ENCODE data around the gene SH3BP5.
A peak's percentile ranks its signal among the peaks of the same experiment; 100 is the strongest.

The SH3BP5 gene

DNA sequence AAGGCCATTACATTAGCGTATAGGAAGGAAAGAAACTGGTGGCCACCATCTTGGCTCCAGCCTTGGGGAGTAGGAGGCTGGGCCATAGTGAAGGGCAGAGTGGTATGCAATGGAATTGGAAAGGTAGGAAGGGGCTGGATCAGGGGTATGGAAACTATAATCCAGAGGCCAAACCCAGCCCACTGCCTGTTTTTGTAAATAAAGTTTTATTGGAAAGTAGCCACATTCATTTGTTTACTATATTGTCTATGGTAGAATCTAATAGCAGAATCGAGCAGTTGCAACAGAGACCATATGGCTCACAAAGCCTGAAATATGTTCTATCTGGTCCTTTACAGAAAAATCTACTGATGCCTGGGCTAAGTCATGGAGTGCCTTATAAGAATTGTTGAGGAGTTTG, 14.1 kb upstream of the SH3BP5 start:
- no peak for DNase-seq

DNA sequence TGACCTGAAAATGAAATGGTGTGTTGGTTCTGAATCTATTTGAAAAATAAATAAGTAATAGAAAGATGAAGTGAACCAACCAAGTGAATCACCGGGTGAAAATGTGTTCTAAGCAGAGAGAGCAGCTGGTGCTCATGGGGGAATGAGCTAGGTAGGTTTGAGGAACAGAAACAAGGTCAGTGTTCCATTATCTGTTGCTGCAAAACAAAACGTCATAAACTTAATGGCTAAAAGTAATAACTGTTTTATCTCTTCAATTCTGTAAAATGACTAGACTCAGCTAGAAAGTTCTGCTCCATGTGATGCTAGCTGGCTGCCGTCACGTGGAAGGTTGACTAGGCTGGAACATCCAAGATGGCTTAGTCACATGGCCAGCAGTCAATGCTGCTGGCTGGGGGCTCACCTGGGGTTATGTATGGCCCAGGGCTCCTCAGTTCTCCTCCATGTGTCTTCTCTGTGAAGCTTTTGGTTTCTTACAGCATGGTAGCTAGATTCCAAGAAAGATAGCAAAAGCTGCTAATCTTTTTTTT, 13.3 kb upstream of the SH3BP5 start:
- no peak for DNase-seq

DNA sequence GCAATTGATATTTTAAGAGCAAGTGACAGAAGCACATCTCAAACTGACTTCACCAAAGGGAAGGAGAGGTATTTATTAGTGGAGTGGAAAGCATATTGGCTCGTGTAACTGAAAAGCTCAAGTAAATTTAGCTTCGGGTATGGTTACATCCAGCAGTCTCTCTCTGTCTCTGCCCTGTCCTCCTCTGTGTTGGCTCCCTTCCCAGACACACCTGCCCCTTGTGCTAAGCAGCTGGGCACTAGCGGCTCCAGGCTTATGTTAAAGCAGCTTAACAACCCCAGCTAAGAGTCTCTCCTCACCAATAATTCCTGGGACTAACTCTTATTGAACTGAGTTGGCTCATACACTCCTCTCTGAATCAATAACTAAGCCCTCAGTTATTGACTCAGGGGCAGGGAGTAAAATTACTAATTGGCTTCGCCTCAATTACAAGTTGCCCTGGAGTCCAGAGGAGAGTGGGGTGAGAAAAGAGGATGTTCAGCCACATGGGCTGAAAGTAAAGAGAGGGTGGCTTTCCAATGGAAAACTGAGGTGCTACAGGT, 12.8 kb upstream of the SH3BP5 start:
- DNase-seq: no peak

DNA sequence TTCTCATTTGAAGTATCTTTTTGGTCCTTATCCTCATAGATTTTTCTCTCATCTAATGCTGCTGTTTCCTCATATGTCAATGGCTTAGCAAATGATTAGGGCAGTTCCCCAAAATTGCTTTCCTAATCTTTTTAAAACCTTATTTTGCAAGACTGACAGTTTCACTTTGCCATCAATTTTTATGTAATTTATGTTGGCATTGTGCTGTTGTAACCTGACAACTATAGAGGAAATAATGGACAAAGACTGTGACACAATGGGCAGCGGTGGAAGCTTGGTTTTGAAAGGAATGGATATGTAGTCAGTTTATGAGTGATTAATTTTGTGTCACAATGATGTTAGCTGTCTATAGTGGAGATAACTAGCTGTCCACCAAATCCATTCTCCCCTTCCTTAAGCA, 10.6 kb upstream of the SH3BP5 start:
- DNase-seq: peak; percentile 35

DNA sequence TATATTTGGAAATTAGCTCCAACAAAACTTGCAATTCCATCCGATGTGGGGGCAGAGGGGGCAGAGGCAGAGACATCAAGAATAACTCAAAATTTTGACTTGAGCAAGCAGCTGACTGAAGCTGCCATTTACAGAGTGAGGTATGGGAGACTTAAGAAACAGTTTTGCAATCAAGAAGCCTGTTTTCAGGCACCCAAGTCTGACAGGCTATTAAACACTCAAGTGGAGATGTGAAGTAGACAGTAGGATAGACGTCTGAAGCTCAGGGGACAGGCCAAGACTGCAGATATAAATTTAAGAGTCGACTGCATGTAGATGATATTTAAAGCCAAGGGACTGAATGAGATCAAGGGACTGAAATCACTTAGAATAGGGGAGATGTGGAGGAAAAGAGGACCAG, 9.9 kb upstream of the SH3BP5 start:
- no peak for DNase-seq

DNA sequence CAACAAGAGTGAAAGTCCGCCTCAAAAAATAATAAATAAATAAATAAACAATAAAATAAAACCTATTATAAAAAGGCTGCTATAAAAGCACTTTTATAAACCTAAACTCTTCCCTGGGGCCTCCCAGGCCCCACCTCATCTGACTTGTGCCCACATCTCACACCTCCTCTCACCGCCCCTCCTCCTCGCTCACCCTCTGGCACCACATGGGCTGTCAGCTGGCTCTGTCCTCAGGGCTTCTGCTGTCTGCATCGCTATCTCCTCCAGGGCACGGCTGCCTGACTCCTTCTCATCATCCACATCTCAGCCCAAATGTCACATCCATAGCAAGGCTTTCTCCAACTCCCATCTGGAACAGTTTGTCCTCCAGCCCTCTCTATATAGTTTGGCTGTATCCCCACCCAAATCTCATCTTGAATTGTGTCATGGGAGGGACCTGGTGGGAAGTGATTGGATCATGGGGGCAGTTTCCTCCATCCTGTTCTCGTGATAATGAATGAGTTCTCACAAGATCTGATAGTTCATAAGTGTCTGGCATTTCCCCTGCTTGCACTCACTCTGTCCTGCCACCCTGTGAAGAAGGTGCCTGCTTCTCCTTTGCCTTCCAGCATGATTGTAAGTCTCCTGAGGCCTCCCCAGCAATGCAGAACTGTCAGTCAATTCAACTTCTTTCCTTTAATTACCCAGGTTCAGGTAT, 8.8 kb upstream of the SH3BP5 start:
- no peak for DNase-seq

DNA sequence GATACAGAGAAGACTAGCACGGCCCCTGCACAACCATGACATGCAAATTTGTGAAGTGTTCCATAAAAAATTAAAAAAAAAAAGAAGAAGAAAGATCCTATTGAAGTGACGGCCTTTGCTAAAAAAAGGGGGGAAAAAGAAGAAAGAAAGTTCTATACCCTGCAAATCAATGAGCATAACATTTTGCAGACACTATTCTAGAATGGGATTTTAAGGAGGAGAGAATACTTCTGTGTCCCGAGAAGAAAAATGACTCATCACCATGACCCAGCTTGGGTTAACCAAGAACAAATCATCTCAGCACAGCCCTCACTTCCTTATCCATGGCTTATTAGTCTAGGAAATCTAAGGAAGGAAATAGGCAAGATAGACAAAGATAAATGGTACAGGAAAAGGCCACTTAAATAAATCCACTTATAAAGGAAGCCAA, 7.4 kb upstream of the SH3BP5 start:
- DNase-seq: peak; percentile 39

DNA sequence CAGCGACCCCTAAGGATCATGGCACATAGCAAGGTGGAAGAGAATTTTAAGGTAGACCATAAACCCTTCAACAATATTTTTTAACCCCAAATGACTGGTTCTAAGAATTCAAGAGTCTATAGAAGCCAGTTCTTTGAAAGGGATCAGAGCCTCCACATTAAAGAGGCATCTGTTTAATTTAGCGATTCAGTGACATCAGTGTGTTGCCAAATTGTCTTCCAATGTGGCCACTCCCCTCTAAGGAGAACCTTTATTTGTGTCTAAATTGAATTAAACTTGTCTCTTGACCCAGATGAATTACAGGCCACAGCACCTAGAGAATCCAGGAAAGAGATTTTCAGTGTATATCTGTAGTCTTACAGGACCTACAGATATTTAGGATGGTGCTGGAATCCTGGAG, 6.6 kb upstream of the SH3BP5 start:
- no peak for DNase-seq

DNA sequence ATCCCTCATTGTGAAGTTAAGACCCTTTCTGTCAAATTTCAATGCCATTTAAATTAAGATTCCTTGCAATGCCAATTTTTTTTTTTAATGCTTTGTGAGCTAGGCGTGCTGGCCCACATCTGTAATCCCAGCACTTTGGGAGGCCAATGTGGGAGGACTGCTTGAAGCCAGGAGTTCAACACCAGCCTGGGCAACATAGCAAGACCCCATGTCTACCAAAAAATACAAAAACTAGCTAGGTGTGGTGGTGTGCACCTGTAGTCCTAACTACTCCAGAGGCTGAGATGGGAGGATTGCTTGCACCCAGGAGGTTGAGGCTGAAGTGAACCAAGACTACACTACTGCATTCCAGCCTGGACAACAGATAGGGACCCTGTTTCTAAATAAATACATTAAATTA, 5.6 kb upstream of the SH3BP5 start:
- no peak for DNase-seq

DNA sequence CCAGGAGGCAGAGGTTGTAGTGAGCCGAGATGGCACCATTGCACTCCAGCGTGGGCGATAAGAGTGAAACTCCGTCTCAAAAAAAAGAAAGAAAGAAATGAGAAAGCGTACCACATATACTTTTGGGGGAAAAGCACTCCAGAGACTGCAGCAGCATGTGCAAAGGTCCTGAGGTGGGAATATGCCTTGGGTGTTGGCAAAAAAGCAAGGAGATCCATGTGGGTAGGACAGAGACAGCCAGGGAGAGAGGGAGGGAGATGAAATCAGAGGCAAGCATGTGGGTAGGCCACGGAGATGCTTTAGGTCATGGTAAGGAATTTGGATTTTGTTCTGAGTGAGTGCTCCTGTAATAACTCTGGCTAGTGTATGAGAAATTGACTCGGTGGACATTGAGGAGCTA, 3.7 kb upstream of the SH3BP5 start:
- DNase-seq: no peak

DNA sequence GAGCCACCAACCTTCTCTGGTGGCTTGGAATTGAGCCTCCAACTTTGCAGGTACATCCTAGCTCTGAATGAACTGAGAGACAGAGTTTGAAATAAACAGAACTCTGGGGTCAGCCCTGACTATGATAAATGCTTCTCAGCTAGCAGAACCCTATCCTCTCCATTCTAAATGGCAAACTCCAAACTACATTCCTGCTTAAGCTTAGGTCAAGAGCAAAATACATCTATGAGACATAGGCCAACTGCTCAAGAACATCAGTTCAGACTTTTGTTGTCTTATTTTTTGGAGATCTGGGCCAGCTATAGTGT, 1.5 kb upstream of the SH3BP5 start:
- DNase-seq: no peak

DNA sequence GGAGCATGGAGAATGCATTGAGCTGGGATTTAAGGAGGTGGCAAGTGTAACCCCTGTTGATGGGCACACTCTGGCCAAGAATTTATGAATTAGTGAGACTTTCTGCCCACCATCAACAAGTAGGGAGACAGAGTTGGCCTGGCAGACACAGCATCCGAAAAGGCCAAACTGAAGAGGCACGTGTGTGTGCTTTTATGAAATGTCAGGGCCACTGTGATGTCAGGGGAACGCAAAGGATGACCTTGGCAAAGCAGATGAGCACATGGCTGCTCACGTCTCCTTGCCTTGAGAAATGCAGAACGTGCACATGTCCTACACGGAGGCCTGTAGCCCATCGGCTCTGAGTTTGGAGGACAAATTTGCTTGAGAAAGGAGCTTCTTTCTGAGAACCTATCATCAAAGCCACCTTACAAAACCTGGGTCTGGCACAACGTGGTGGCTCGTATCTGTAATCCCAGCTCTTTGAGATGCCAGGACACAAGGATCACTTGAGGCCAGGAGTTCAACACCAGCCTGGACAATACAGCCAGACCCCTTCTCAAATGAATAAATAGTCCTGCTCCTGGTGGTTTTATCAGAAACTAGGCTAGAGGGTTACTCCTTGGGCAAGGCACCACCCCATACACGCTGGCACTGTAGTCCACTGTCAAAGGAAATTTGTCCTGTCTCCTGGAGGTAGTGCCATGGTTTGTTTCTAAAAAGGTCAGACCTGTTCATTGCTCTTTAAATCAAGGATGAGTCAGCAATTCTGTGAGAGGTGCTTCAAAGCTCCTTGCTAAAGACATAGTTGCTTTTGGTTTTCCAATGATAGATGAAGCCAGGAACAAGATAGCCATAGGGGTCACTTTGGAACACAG, 941 bp upstream of the SH3BP5 start:
- DNase-seq: no peak

DNA sequence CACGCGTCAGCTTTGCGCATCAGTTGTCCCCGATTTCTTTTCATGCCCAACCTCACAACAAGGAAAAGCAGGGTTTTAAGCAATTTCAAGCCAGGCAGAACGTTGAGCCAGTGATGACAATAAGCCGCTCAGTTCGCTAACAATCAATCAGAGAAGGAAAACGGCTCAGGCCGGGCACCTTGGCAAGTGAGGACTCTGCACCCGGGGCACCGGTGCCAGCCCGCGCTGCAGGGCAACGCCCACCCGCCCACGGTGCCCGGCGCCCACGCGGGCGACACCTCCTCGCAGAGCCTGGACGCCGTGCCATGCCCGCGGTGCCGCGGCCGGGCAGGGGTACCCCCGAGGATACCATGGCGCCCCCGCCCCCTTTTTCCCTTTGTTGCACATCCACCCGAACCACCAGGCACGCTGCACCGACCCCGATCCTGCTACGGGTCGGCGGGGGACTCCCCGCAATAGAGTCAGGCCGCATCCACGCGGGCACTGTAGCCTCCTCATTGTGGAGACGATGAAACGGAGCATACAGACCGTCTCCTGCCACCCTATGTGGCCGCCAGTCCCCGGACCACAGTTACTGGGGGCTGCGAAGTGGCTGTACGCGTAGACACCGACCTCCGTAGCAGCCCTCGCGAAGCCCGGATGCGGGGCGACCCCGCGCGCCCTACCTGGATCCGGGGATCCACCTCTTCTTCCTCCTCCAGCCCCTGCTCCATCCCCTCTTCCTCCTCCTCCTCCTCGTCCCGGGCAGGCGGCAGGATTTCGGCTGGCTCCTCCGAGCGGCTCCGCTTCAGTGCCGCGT, 581 bp downstream of the SH3BP5 start:
- peak; percentile 18 for DNase-seq

DNA sequence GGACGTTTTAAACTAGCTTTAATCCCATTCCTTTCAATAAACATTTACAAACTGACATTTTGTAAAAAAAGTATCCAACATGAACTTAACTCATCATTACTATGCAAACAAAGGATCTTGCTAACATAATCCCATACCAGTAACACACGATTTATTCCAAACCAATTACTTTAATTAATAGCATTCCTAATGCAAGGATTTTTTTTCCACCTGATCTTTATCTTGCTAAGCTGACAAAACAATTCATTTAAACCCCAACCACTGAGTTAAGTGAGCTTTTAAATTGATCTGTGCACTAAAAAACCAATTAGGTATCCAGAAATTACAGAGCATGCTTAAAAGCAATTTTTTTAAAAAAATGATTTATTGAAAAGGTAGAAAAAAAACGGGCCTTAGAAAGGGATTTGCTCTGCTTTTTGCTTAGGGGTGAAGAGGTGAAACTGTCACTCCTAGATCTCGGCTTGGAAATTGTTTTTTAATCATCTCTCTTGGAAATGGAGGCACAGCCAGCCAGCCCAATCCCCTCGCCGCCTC, 1.2 kb downstream of the SH3BP5 start:
- DNase-seq: no peak

DNA sequence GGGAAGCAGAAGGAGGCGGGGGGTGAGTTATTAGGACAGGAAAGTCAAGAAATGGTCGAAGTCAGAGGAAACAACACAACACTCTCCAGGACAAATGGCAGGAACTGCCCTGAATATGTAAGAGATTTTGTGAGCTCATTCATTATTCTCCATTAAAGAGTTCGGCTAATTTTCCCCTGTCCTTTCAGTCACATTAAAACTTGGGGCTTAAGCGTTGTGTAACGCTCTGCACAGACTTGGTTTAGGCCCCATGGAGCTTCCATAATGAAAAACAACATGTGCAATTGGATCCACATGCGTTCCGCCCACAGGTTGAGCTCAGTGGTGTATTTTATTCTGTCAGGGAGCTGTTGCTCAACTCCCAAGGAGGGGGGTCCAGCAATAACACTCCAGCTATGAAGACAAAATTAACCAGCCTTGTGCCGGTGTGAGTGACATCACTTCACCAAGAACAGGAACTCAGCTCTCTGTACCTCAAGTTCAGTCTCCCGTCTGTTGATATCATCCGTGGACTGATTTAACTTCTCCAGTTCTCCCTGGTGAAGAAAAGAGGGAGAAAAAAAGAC, 2.3 kb downstream of the SH3BP5 start:
- DNase-seq: no peak

DNA sequence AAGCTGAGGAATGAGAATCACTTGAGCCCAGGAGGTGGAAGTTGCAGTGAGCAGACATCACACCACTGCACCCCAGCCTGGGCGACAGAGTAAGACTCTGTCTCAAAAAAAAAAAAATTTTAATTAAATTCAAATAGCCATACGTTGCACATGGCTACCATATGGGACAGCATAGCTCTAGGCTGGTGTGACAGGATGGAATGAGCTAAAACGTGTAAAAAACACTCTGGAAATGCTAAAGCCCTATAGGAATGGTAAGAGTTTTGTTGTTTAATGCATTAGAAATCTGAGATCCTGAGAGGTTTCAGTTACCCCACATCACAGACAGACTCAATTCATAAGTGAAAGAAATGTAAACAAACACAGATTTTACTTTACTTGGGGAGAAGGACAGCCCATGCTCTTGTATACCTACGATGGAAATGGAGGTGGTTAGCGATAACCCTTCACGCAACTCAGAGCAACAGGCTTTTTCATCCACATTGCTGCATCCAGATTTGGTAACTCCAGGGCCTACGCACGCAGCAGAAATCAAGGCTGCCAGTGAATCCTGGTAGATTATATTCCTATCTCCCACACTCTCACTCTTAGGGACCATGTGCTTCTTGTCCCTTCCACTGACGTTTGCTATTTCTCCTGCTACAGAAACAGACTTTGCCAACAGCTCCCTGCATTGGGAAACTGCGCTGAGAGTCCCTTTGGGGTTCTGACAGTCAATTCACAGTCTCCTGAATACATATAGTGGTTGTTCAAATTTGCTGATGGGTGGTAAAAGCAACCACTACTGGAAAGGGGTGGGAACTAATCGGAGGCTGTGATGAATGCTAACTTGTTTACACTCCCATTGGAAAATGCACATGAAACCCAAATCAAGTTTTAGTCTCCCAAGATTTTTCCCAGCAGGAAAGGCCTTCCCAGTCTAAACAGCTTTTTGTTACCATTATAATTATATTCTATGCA, 3.1 kb downstream of the SH3BP5 start:
- DNase-seq: no peak

DNA sequence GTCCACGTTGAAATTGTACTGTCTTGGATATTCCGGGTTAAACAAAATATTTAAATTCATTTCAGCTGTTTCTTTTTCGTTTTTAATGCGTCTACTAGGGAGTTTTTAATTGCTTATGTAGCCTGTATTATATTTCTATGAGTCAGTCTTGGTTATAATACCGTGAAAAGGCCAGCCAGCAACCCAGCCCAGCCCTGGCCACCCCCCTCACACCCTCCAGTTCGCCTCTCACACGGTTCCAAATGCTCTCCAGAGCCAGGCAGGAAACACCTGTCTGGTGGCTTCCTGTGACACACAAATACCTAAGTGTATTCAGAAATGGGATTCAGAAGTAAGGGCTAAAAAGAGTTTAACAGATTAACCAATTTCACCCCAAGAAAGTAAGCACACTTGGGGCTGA, 4.4 kb downstream of the SH3BP5 start:
- peak; percentile 66 for DNase-seq

DNA sequence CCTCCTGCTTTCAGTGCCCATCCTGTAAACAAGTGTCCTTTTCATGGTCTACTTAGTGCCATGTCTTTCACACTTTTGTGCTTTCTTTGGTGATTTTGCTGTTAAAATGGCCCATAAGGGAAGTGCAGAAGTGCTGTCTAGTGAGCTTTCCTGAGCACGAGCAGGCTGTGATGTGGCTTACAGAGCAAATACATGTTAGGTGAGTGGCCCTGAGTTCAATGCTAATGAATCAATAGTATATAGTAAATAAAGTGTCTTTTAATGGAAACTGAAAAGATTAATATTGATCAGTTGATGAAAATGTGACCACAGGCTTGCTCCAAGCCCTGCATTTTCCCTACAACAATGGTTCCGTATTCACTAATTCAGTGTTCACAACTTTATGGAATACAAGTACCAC, 5.7 kb downstream of the SH3BP5 start:
- DNase-seq: no peak

DNA sequence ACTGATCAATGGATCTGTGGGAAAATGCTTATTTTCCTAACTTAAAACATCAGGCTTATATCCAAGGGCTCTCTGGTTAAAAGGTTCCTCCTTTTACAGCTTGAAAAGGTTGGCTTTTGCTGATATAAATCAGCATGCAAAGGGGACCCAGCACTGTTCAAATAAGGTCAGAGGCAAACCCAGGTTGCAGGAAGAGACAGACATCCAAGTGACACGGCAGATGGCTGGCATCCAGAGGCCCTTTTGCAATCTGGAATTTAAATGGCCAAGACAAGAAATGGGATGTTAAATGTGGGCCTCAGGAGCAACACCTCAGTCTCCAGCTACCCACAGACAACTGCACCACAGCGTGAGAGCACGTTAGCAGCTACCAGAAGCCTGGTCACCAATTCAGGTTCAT, 6.3 kb downstream of the SH3BP5 start:
- peak; percentile 17 for DNase-seq

DNA sequence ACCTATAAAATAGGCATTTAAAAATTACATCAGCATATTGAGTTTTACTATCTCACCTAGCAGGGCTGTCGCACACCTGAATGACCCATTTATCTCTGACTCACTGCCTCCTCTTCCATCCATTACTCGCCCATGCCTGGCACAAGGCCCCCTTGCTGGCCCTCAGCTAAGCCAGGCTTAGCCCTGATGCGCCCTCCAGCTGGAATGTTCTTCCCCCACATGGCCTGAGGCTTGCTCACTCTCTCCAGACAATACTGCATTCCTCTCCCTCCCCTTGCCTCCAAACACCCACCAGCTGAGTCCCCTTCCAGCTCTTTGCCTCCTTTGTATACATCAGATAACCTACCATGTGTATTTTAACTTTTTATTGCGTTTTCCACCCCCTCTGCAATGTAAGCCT, 7.2 kb downstream of the SH3BP5 start:
- DNase-seq: no peak

DNA sequence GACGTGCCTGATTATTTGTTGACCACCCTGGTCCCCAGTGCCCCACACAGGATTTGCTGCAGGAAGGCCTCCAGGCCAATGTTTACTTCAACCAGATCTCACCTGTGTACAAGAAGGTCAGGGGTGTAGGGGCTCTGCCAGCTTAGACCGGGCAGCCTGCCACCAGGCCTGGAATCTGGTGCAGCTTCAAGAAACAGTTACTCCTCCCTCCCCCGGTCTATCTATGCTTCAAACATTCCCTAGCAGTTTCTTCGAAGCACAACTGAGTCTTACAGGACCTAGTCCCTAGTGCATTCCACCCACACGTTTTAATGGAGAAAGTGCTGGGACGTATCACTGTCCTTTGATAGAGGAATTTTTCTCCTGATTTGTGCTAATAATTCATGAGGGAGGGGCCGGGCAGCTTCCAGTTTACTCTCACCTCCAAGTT, 8.0 kb downstream of the SH3BP5 start:
- DNase-seq: no peak
